ENCODE measurements around the gene ANKS6. TPM values are rescaled to one million over a fixed set of nuclear protein-coding genes. Genes with fewer than 3 reads are reported as not detected.

The ANKS6 gene
- total and polyA plus RNA-seq, 2 of the 8 experiments (the other 6 are each of a cell fraction or from before 2014, with no cell fraction given), result 34.1 to 56.3 TPM

- no peak overlapping the region for H2BK120ac ChIP-seq (replicated peaks; ENCODE audit: low read depth, low read length)
- H2BK15ac ChIP-seq (ENCODE audit: low read length), result no peak overlapping the region
- H4K8ac ChIP-seq (ENCODE audit: extremely low read depth, insufficient read depth, low read length), result no peak overlapping the region
- no peak overlapping the region for H3K9ac ChIP-seq (replicated peaks in 1 of 4; ENCODE audit: extremely low read depth in 1 of 4, low read depth in 3 of 4, low read length in 3 of 4)
- H4K5ac ChIP-seq (ENCODE audit: insufficient read length, low read depth, low read length), result no peak overlapping the region
- ChIA-PET POLR2A (ENCODE audit: partially characterized antibody) (interaction anchor here (1.1 to 2.1 kb wide), 3 partner anchors 9 to 16 kb away, joined by 3 to 16 read pairs (median 3); partner anchors contain the start of gene ANKS6), CTCF (ENCODE audit: partially characterized antibody) (interaction anchor here (1.1 to 5.6 kb wide), 6 partner anchors 9 to 335 kb away, joined by 3 to 28 read pairs (median 5); partner anchors contain the start of gene ANKS6)
- H3K56ac ChIP-seq (replicated peaks; ENCODE audit: insufficient read length, low read depth, low read length), result no peak overlapping the region
- no peak overlapping the region for H2AK5ac ChIP-seq (ENCODE audit: low read depth, low read length)
- H3K27me3 ChIP-seq (replicated peaks in 1 of 4; ENCODE audit: control insufficient read depth in 3 of 4, extremely low read depth in 1 of 4, insufficient read depth in 3 of 4, low read length in 3 of 4), result peaks cover 0 to 5% (median 2%) of the 10 kb centered on the region in 4 experiments; a peak in 2 of 7 replicates
- FAIRE-seq (no peak), DNase-seq (ENCODE audit: low read depth in 1 of 2, low spot score in 2 of 2) (no peak)
- no peaks in the 10 kb centered on the region for H3K79me1 ChIP-seq (ENCODE audit: low read depth, low read length)
- H3K4me3 ChIP-seq (ENCODE audit: extremely low read depth in 1 of 4, insufficient read depth in 2 of 4, low read depth in 3 of 4, low read length in 4 of 4), result no peak overlapping the region
- no peak overlapping the region for H3K14ac ChIP-seq (ENCODE audit: insufficient read length)
- H3K36me3 ChIP-seq (ENCODE audit: control insufficient read depth in 2 of 4, insufficient read depth in 4 of 4, low read length in 3 of 4), result no peaks in the 10 kb centered on the region
- no peaks in the 10 kb centered on the region for H3K79me2 ChIP-seq (ENCODE audit: control insufficient read depth in 1 of 2, insufficient read depth in 2 of 2, low read length in 2 of 2)
- no peak overlapping the region for H2AFZ ChIP-seq (ENCODE audit: low read length)
- H3K23ac ChIP-seq (ENCODE audit: insufficient read length), result no peak overlapping the region
- H3K4me2 ChIP-seq (ENCODE audit: insufficient read depth in 1 of 2, low read depth in 2 of 2, low read length in 2 of 2), result no peak overlapping the region
- no peak overlapping the region for H2BK12ac ChIP-seq (ENCODE audit: low read depth, low read length)
- no peaks in the 10 kb centered on the region for H3K9me3 ChIP-seq (ENCODE audit: insufficient read depth in 2 of 2, low read depth in 1 of 2, low read length in 1 of 2)
- peaks cover 7% of the 10 kb centered on the region; the same call in 1 of the 2 replicates for H3K23me2 ChIP-seq (ENCODE audit: low read depth, low read length)
- no peak overlapping the region for H2BK5ac ChIP-seq (ENCODE audit: low read depth, low read length)
- H3K4ac ChIP-seq (replicated peaks; ENCODE audit: insufficient read length, low read depth, low read length), result no peak overlapping the region
- H3K18ac ChIP-seq (ENCODE audit: extremely low read depth, low read length), result no peak overlapping the region
- WGBS, 2 experiments (ENCODE audit: extremely low coverage in 1 of 2, insufficient coverage in 1 of 2, insufficient read length in 1 of 2, insufficient replicate concordance in 2 of 2, low coverage in 1 of 2, low lambda C conversion rate in 2 of 2, missing lambda C conversion rate in 1 of 2), result 75% methylated on average over 8 of the region's 8 CpGs; no CpG with 5 or more reads in 1 of the 2 experiments
- H3K4me1 ChIP-seq (replicated peaks in 1 of 4; ENCODE audit: control insufficient read depth in 3 of 4, insufficient read depth in 4 of 4, low read length in 3 of 4), result peaks cover 7 to 25% (median 14%) of the 10 kb centered on the region in 4 experiments
- H4K91ac ChIP-seq (replicated peaks; ENCODE audit: insufficient read length, low read length), result no peak overlapping the region
- H4K20me1 ChIP-seq (replicated peaks in 1 of 2; ENCODE audit: control insufficient read depth in 1 of 2, insufficient read depth in 2 of 2, low read length in 2 of 2), result no peaks in the 10 kb centered on the region
- H2BK20ac ChIP-seq (ENCODE audit: low read length), result no peak overlapping the region
- H3K27ac ChIP-seq (ENCODE audit: low read depth, low read length), result no peak overlapping the region
- no peak for TF ChIP-seq ATF3 (IDR thresholded peaks at IDR 0.05; ENCODE audit: insufficient read depth, low read depth, low read length)
- no peak for TF ChIP-seq CTCF (IDR thresholded peaks at IDR 0.05; ENCODE audit: control extremely low read depth in 1 of 3, insufficient read depth in 1 of 3, low read depth in 1 of 3, low read length in 3 of 3)
- no peak for TF ChIP-seq MAFK (IDR thresholded peaks at IDR 0.05; ENCODE audit: low read depth, low read length)
- TF ChIP-seq RBBP5 (IDR thresholded peaks at IDR 0.05; ENCODE audit: borderline replicate concordance, low read depth, low read length), result no peak
- TF ChIP-seq MAX (IDR thresholded peaks at IDR 0.05), result no peak
- no peak for TF ChIP-seq USF2 (IDR thresholded peaks at IDR 0.05; ENCODE audit: low read length)
- no peak for TF ChIP-seq CHD1 (IDR thresholded peaks at IDR 0.05; ENCODE audit: low read depth, low read length)
Observed at GRCh38 chr9:98805506-98806272, 9.3 kb upstream of the ANKS6 start.

Measured in H1 (cell line).